ENCODE results near the gene PTPN4. TPM values are rescaled to one million over a fixed set of nuclear protein-coding genes. Genes with fewer than 3 reads are reported as not detected.

Gene PTPN4
- total and polyA plus RNA-seq, 2 experiments from 2014 or later: 19.8 to 24.3 TPM

- WGBS, 2 experiments (ENCODE audit: low coverage in 1 of 2, low lambda C conversion rate in 2 of 2, missing lambda C conversion rate in 2 of 2): 96 to 99% methylated on average over 4 of the region's 4 CpGs
- Histone ChIP-seq H3K79me2 (ENCODE audit: insufficient read depth) (peaks cover 62% of the 10 kb centered on the region), H4K20me1 (ENCODE audit: insufficient read depth) (no peaks in the 10 kb centered on the region; the same call in 1 of the 2 replicates), H3K4me1 (ENCODE audit: insufficient read depth) (peaks cover 7% of the 10 kb centered on the region; the same call in 1 of the 2 replicates), H3F3A (ENCODE audit: insufficient read depth) (no peaks in the 10 kb centered on the region), H3K36me3 (ENCODE audit: low read depth) (no peaks in the 10 kb centered on the region), H3K9me3 (ENCODE audit: low read depth) (no peaks in the 10 kb centered on the region), H2AFZ (no peak overlapping the region), H3K27ac (no peak overlapping the region), H3K9me2 (ENCODE audit: insufficient read depth) (no peaks in the 10 kb centered on the region), H3K4me3 (no peak overlapping the region), H3K27me3 (replicated peaks; ENCODE audit: insufficient read depth) (no peaks in the 10 kb centered on the region), H3K4me2 (ENCODE audit: unreplicated experiment) (no peak overlapping the region), H3K9ac (no peak overlapping the region)
- DNase-seq: peak; percentile 16
- in situ Hi-C loops (cut with MboI): no loop called here
- no peak for TF ChIP-seq EZH2phosphoT487 (IDR thresholded peaks at IDR 0.05; ENCODE audit: insufficient read depth, low read depth)
- no peak for TF ChIP-seq EZH2 (IDR thresholded peaks at IDR 0.05; ENCODE audit: insufficient read depth, poor library complexity, severe bottlenecking)
These were observed 90.3 kb downstream of the PTPN4 start for GRCh38 chr2:119849838-119850565.

- Histone ChIP-seq H3K27me3 (replicated peaks; ENCODE audit: insufficient read depth) (no peaks in the 10 kb centered on the region), H3K79me2 (ENCODE audit: insufficient read depth) (peaks cover 68% of the 10 kb centered on the region), H3K4me2 (ENCODE audit: unreplicated experiment) (no peak overlapping the region), H3K4me1 (ENCODE audit: insufficient read depth) (peaks cover 7% of the 10 kb centered on the region; the same call in 1 of the 2 replicates), H3K9me2 (ENCODE audit: insufficient read depth) (no peaks in the 10 kb centered on the region), H3F3A (ENCODE audit: insufficient read depth) (no peaks in the 10 kb centered on the region), H3K36me3 (ENCODE audit: low read depth) (no peaks in the 10 kb centered on the region), H4K20me1 (ENCODE audit: insufficient read depth) (no peaks in the 10 kb centered on the region; the same call in 1 of the 2 replicates), H3K4me3 (no peak overlapping the region), H3K9ac (no peak overlapping the region), H2AFZ (no peak overlapping the region), H3K9me3 (ENCODE audit: low read depth) (no peaks in the 10 kb centered on the region), H3K27ac (no peak overlapping the region)
- no peak for DNase-seq
- in situ Hi-C loops (cut with MboI): no loop called here
- 98% methylated on average over 6 of the region's 6 CpGs for WGBS, 2 experiments (ENCODE audit: low coverage in 1 of 2, low lambda C conversion rate in 2 of 2, missing lambda C conversion rate in 2 of 2)
- TF ChIP-seq EZH2 (IDR thresholded peaks at IDR 0.05; ENCODE audit: insufficient read depth, poor library complexity, severe bottlenecking): no peak
- TF ChIP-seq EZH2phosphoT487 (IDR thresholded peaks at IDR 0.05; ENCODE audit: insufficient read depth, low read depth): no peak
These were observed 92.5 kb downstream of the PTPN4 start for GRCh38 chr2:119852214-119852613.

GRCh38 chr2:119853777-119854399 lies 94.2 kb downstream of the PTPN4 start:
- in situ Hi-C loops (cut with MboI): no loop called here
- Histone ChIP-seq H3K9me2 (ENCODE audit: insufficient read depth) (no peaks in the 10 kb centered on the region), H3K9ac (no peak overlapping the region), H3K27ac (no peak overlapping the region), H3K36me3 (ENCODE audit: low read depth) (no peaks in the 10 kb centered on the region), H3K9me3 (ENCODE audit: low read depth) (no peaks in the 10 kb centered on the region), H3K27me3 (replicated peaks; ENCODE audit: insufficient read depth) (no peaks in the 10 kb centered on the region), H3K4me1 (ENCODE audit: insufficient read depth) (peaks cover 7% of the 10 kb centered on the region; the same call in 1 of the 2 replicates), H3K4me3 (no peak overlapping the region), H2AFZ (no peak overlapping the region), H3F3A (ENCODE audit: insufficient read depth) (no peaks in the 10 kb centered on the region), H3K4me2 (ENCODE audit: unreplicated experiment) (no peak overlapping the region), H4K20me1 (ENCODE audit: insufficient read depth) (no peaks in the 10 kb centered on the region; the same call in 1 of the 2 replicates), H3K79me2 (ENCODE audit: insufficient read depth) (peaks cover 68% of the 10 kb centered on the region)
- whole genome bisulfite sequencing, 2 experiments (ENCODE audit: low coverage in 1 of 2, low lambda C conversion rate in 2 of 2, missing lambda C conversion rate in 2 of 2): 92 to 94% methylated on average over 8 of the region's 8 CpGs
- DNase-seq: no peak
- TF ChIP-seq EZH2 (IDR thresholded peaks at IDR 0.05; ENCODE audit: insufficient read depth, poor library complexity, severe bottlenecking): no peak
- TF ChIP-seq EZH2phosphoT487 (IDR thresholded peaks at IDR 0.05; ENCODE audit: insufficient read depth, low read depth): no peak

- H2AFZ ChIP-seq: no peak overlapping the region
- in situ Hi-C loops (cut with MboI): no loop called here
These were observed 96.8 kb downstream of the PTPN4 start for GRCh38 chr2:119856469-119856901.

More at GRCh38 chr2:119856469-119856901, 96.8 kb downstream of the PTPN4 start:
- Histone ChIP-seq H3K79me2 (ENCODE audit: insufficient read depth) (peaks cover 47% of the 10 kb centered on the region), H3K27ac (no peak overlapping the region), H3K9me2 (ENCODE audit: insufficient read depth) (no peaks in the 10 kb centered on the region), H3K27me3 (replicated peaks; ENCODE audit: insufficient read depth) (no peaks in the 10 kb centered on the region), H4K20me1 (ENCODE audit: insufficient read depth) (no peaks in the 10 kb centered on the region; the same call in 1 of the 2 replicates), H3K9ac (no peak overlapping the region), H3K4me1 (ENCODE audit: insufficient read depth) (no peaks in the 10 kb centered on the region), H3K9me3 (ENCODE audit: low read depth) (no peaks in the 10 kb centered on the region), H3F3A (ENCODE audit: insufficient read depth) (no peaks in the 10 kb centered on the region), H3K4me2 (ENCODE audit: unreplicated experiment) (no peak overlapping the region), H3K36me3 (ENCODE audit: low read depth) (no peaks in the 10 kb centered on the region), H3K4me3 (no peak overlapping the region)
- no peak for DNase-seq
- TF ChIP-seq EZH2 (IDR thresholded peaks at IDR 0.05; ENCODE audit: insufficient read depth, poor library complexity, severe bottlenecking): no peak
- WGBS, 2 experiments (ENCODE audit: low coverage in 1 of 2, low lambda C conversion rate in 2 of 2, missing lambda C conversion rate in 2 of 2): 89 to 92% methylated on average over 2 of the region's 2 CpGs
